Urinary bladder (tissue), 4 donors: ENCODE measurements around the gene CCL3. TPM values are rescaled to one million over a fixed set of nuclear protein-coding genes. Genes with fewer than 3 reads are reported as not detected.
"Not testable (repeated sequence)": the region's sequence is repeated elsewhere in the genome, so short reads cannot be mapped to it uniquely, and the experiment has no call there.

Experiments used
- DNase-seq: peaks from one replicate; pipeline ENCODE4 v3.0.0-alpha.2; 2015; ENCODE audit errors: extremely low spot score
- H3K27ac ChIP-seq: one replicate; pipeline ENCODE4 v1.5.1; 2013; ENCODE audit warnings: low read depth, mild to moderate bottlenecking, moderate library complexity
- H3K36me3 ChIP-seq: one replicate; pipeline ENCODE4 v1.6.1; 2013; ENCODE audit warnings: mild to moderate bottlenecking, moderate library complexity; ENCODE audit not compliant: insufficient read depth
- H3K4me1 ChIP-seq: one replicate; pipeline ENCODE4 v1.6.1; 2013; ENCODE audit warnings: mild to moderate bottlenecking, moderate library complexity; ENCODE audit not compliant: insufficient read depth
- H3K4me3 ChIP-seq: one replicate; pipeline ENCODE4 v1.5.1; 2013; ENCODE audit warnings: low read depth, low read length
- WGBS: extraction: QIAGEN DNeasy Blood & Tissue Kit; methylation state at CpG from one replicate; pipeline ENCODE4 v1.1.7; 2013; 5-methylcytosine and 5-hydroxymethylcytosine counted together
- polyA plus RNA-seq: library from polyadenylated mRNA; stranded (reverse); fragments of 200-250 nt; gene quantifications from one replicate; pipeline ENCODE4 v1.2.3, GENCODE V29; 2013
- total RNA-seq: library from RNA; depleted of rRNA; stranded (reverse); fragments of >200 nt; gene quantifications from one replicate; pipeline ENCODE4 v1.2.3, GENCODE V29; 2014
- donor health status: healthy with polysubstance abuse.
- donor health status: healthy.

The CCL3 gene
- total and polyA plus RNA-seq, 2 donors = 2.6 to 3.6 TPM

GRCh38 chr17:36124879-36125824 lies 35.2 kb upstream of the CCL3 start:
- Histone ChIP-seq H3K4me1 (no peaks in the 10 kb centered on the region), H3K36me3 (no peaks in the 10 kb centered on the region), H3K4me3 (no peak overlapping the region), H3K27ac (no peak overlapping the region)
- no peak for DNase-seq
- 83% methylated on average over 9 of the region's 9 CpGs for WGBS

- Histone ChIP-seq H3K36me3 (no peaks in the 10 kb centered on the region), H3K27ac (no peak overlapping the region), H3K4me3 (no peak overlapping the region), H3K4me1 (no peaks in the 10 kb centered on the region)
- WGBS = 60% methylated on average over 2 of the region's 2 CpGs
- DNase-seq = no peak
These were observed 33.5 kb upstream of the CCL3 start for GRCh38 chr17:36123431-36123830.

GRCh38 chr17:36121099-36121498 lies 31.2 kb upstream of the CCL3 start:
- not testable (repeated sequence) for H3K4me1 ChIP-seq, H3K36me3 ChIP-seq, H3K27ac ChIP-seq, DNase-seq, H3K4me3 ChIP-seq
- 68% methylated on average over 6 of the region's 6 CpGs for WGBS

GRCh38 chr17:36120221-36120620 lies 30.3 kb upstream of the CCL3 start:
- no peaks in the 10 kb centered on the region for H3K4me1 ChIP-seq
- no peak for DNase-seq
- 73% methylated on average over 3 of the region's 3 CpGs for WGBS
- no peak overlapping the region for H3K4me3 ChIP-seq
- no peaks in the 10 kb centered on the region for H3K36me3 ChIP-seq
- H3K27ac ChIP-seq = no peak overlapping the region

GRCh38 chr17:36118477-36119353 lies 28.8 kb upstream of the CCL3 start:
- Histone ChIP-seq H3K4me3 (no peak overlapping the region), H3K4me1 (no peaks in the 10 kb centered on the region), H3K27ac (no peak overlapping the region), H3K36me3 (no peaks in the 10 kb centered on the region)
- DNase-seq = no peak
- WGBS = 89% methylated on average over 12 of the region's 12 CpGs

- Histone ChIP-seq H3K27ac (no peak overlapping the region), H3K36me3 (no peaks in the 10 kb centered on the region), H3K4me3 (no peak overlapping the region), H3K4me1 (no peaks in the 10 kb centered on the region)
- 13% methylated on average over 5 of the region's 5 CpGs for WGBS
- DNase-seq = no peak
These were observed 27.8 kb upstream of the CCL3 start for GRCh38 chr17:36117505-36118382.

- not testable (repeated sequence) for H3K4me1 ChIP-seq, H3K4me3 ChIP-seq, H3K27ac ChIP-seq, DNase-seq, H3K36me3 ChIP-seq
These were observed 25.7 kb upstream of the CCL3 start for GRCh38 chr17:36115649-36115977.

GRCh38 chr17:36114971-36115648 lies 25.2 kb upstream of the CCL3 start:
- not testable (repeated sequence) for H3K4me1 ChIP-seq, H3K27ac ChIP-seq, H3K36me3 ChIP-seq, H3K4me3 ChIP-seq, DNase-seq
- WGBS = 81% methylated on average over 5 of the region's 5 CpGs

- not testable (repeated sequence) for H3K4me1 ChIP-seq, H3K4me3 ChIP-seq, H3K27ac ChIP-seq, H3K36me3 ChIP-seq, DNase-seq
- WGBS = 79% methylated on average over 1 of the region's 1 CpG
These were observed 23.2 kb upstream of the CCL3 start for GRCh38 chr17:36113131-36113530.

- DNase-seq = no peak
- no peaks in the 10 kb centered on the region for H3K4me1 ChIP-seq
- no peak overlapping the region for H3K27ac ChIP-seq
- no peak overlapping the region for H3K4me3 ChIP-seq
- no peaks in the 10 kb centered on the region for H3K36me3 ChIP-seq
These were observed 22.6 kb upstream of the CCL3 start for GRCh38 chr17:36112572-36112971.

- DNase-seq = no peak
- Histone ChIP-seq H3K36me3 (no peaks in the 10 kb centered on the region), H3K4me3 (no peak overlapping the region), H3K4me1 (no peaks in the 10 kb centered on the region), H3K27ac (no peak overlapping the region)
- 79% methylated on average over 4 of the region's 4 CpGs for WGBS
These were observed 21.1 kb upstream of the CCL3 start for GRCh38 chr17:36111068-36111490.

GRCh38 chr17:36108265-36108664 lies 18.3 kb upstream of the CCL3 start:
- not testable (repeated sequence) for DNase-seq, H3K4me1 ChIP-seq, H3K4me3 ChIP-seq, H3K27ac ChIP-seq, H3K36me3 ChIP-seq
- 73% methylated on average over 5 of the region's 5 CpGs for WGBS

GRCh38 chr17:36107660-36108059 lies 17.7 kb upstream of the CCL3 start:
- 89% methylated on average over 3 of the region's 3 CpGs for WGBS
- Histone ChIP-seq H3K27ac (no peak overlapping the region), H3K4me3 (no peak overlapping the region), H3K36me3 (no peaks in the 10 kb centered on the region), H3K4me1 (no peaks in the 10 kb centered on the region)
- no peak for DNase-seq
